Stimulated activated effector memory CD8-positive, alpha-beta T cell treated with anti-CD3 and anti-CD28 coated beads, Interleukin-12 subunit alpha, Interleukin-12 subunit beta, amount 100 ng/mL, for 72 hours (primary cell): Measurements from ENCODE around the gene CTSD.
"Not testable (repeated sequence)": the region's sequence is repeated elsewhere in the genome, so short reads cannot be mapped to it uniquely, and the experiment has no call there.

Source experiments
- ATAC-seq: fragments of 150-1000 bp; cut with Tn5 transposase; 2 replicates; pipeline ENCODE4 v1.10.0; 2021
- DNase-seq, 2 donors: peaks; one replicate each; pipeline ENCODE4 v3.0.0; 2021 to 2022; ENCODE audit warnings: low spot score in 2 of 2
- H3K27ac Mint-ChIP-seq: one replicate; pipeline ENCODE4 v1.8.0; 2022; ENCODE audit warnings: mild to moderate bottlenecking, mixed read lengths
- H3K36me3 Mint-ChIP-seq: one replicate; pipeline ENCODE4 v1.8.0; 2022; ENCODE audit warnings: mild to moderate bottlenecking, mixed read lengths
- H3K4me1 Mint-ChIP-seq: one replicate; pipeline ENCODE4 v1.8.0; 2022; ENCODE audit warnings: mixed read lengths
- H3K4me3 Mint-ChIP-seq: one replicate; pipeline ENCODE4 v1.8.0; 2022; ENCODE audit warnings: mild to moderate bottlenecking, mixed read lengths
- H3K9me3 Mint-ChIP-seq: one replicate; pipeline ENCODE4 v1.8.0; 2022; ENCODE audit warnings: mixed read lengths

Gene CTSD

DNA sequence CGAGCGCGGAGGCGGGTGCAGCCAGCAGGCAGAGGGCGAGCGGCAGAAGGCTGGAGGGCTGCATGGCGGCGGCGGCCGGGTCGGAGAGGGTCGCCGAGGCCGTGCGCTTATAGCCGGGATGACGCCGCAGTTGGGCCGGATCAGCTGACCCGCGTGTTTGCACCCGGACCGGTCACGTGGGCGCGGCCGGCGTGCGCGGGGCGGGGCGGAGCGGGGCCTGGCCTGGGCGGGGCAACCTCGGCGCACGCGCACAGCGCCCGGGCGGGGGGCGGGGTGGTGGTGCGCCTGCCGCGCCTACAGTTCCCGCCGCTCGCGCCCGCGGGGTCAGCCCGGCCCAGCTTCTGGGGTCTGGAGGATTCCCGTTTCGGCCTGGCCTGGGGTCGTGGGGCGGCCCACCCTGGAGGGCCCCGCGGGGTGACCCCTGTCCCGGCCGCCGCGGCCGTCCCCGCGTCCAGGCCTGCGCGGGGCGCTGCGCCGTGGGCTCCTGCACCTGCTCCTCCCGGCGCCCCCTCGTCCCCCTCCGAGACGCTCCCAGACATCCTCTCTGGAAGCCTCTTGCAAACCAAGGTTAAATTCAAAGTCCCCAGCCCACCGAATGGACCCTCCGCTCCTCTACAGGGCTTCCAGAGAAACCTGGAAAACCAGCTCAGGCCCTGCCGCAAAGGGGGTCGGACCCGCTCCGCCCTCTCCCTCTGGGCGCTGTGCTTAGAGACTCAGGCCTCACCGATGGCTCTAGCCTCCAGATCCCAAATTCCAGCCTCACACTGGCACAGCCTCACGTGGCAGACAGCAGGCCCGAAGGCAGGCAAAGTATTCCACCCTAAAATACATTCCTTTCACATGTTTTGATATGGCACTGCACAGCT is at the start of gene CTSD:
Gene CTSD, minus strand, starts transcription at position 132 of the 866 bp plus-strand sequence. Its CDS starts 68 bp downstream, at position 64.
- peak; percentile 96 for DNase-seq
- Mint-ChIP-seq H3K36me3 (peaks cover 10% of the 10 kb centered on the region), H3K27ac (peak within 1 kb of the TSS; percentile 86), H3K9me3 (no peaks in the 10 kb centered on the region), H3K4me3 (peak within 1 kb of the TSS; percentile 89), H3K4me1 (peaks cover 34% of the 10 kb centered on the region)
- ATAC-seq: peak; percentile 82

DNA sequence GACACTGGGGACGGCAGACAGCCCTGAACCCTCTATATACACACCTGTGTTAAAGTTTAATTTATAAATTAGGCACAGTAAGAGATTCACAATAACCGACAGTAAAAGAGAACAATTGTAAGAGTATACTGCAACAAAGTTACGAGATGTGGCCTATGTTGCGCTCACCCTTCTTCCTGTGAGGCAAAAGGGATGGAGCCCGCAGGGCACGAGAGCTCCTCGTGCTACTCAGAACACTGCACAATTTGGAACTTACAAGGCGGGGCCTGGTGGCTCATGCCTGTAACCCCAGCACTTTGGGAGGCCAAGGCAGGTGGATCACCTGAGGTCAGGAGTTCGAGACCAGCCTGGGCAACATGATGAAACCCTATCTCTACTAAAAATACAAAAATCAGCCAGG is 49.6 kb upstream of the CTSD start:
- not testable (repeated sequence) for H3K36me3 Mint-ChIP-seq, H3K4me3 Mint-ChIP-seq, H3K4me1 Mint-ChIP-seq, ATAC-seq, DNase-seq, H3K27ac Mint-ChIP-seq, H3K9me3 Mint-ChIP-seq

DNA sequence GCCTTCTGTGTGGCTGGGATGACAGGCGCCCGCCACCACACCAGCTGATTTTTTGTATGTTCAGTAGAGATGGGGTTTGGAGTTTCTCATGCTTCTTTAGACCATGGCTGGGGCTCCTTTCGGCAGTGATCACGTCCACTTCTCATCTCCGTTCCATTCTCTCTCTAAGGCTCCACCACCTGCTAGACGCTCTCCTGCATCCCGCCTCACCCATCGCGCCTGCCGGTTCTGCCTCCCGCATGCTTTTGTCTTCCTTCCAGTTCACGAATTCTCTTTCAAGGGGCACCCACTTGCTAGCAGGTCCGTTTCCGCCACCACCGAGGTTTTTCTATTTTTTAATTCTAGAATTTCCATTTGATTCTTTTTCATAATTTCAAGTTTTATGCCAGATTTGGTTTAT is 49.1 kb upstream of the CTSD start:
- no peaks in the 10 kb centered on the region for H3K9me3 Mint-ChIP-seq

GRCh38 chr11:1812274-1812673 is 48.5 kb upstream of the CTSD start:
- no peak for DNase-seq
- H3K36me3 Mint-ChIP-seq: no peaks in the 10 kb centered on the region
- ATAC-seq: no peak
- H3K9me3 Mint-ChIP-seq: no peaks in the 10 kb centered on the region
- H3K4me3 Mint-ChIP-seq: no peak overlapping the region
- no peaks in the 10 kb centered on the region for H3K4me1 Mint-ChIP-seq
- H3K27ac Mint-ChIP-seq: no peak overlapping the region

More for the DNA sequence above, 49.1 kb upstream of the CTSD start:
- ATAC-seq (no peak), DNase-seq (no peak)
- H3K27ac Mint-ChIP-seq: no peak overlapping the region
- no peaks in the 10 kb centered on the region for H3K36me3 Mint-ChIP-seq
- no peak overlapping the region for H3K4me3 Mint-ChIP-seq
- no peaks in the 10 kb centered on the region for H3K4me1 Mint-ChIP-seq

DNA sequence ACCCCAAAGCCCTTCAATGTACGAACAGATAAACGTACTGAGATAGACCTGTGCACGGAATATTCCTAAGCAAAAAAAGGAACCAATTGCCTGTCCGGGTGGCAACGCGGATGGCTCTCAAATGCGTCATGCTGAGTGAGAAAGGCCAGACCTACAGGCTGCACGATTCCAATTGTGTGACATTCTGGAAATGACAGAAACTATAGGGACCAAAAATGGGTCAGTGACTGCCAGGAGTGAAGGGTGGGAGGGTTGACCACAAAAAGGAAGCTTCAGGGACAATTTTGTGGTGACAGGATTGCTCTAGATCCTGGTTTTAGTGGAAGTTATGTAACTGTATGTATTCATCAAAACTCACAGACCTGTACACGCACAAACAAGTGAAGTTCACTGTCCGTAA is 47.0 kb upstream of the CTSD start:
- H3K4me3 Mint-ChIP-seq: no peak overlapping the region
- H3K36me3 Mint-ChIP-seq: no peaks in the 10 kb centered on the region
- ATAC-seq (no peak), DNase-seq (no peak)
- H3K9me3 Mint-ChIP-seq: no peaks in the 10 kb centered on the region
- no peak overlapping the region for H3K27ac Mint-ChIP-seq
- no peaks in the 10 kb centered on the region for H3K4me1 Mint-ChIP-seq

GRCh38 chr11:1807264-1807995 is 43.7 kb upstream of the CTSD start:
- H3K27ac Mint-ChIP-seq: no peak overlapping the region
- H3K4me3 Mint-ChIP-seq: no peak overlapping the region
- no peaks in the 10 kb centered on the region for H3K36me3 Mint-ChIP-seq
- no peak for ATAC-seq
- DNase-seq: no peak
- no peaks in the 10 kb centered on the region for H3K4me1 Mint-ChIP-seq
- H3K9me3 Mint-ChIP-seq: no peaks in the 10 kb centered on the region

- Mint-ChIP-seq H3K4me1 (no peaks in the 10 kb centered on the region), H3K9me3 (no peaks in the 10 kb centered on the region)
- no peak for ATAC-seq
Measured at GRCh38 chr11:1805525-1805924, 41.8 kb upstream of the CTSD start.

GRCh38 chr11:1803835-1804519 is 40.2 kb upstream of the CTSD start:
- not testable (repeated sequence) for ATAC-seq, H3K4me1 Mint-ChIP-seq, H3K9me3 Mint-ChIP-seq, DNase-seq, H3K27ac Mint-ChIP-seq, H3K36me3 Mint-ChIP-seq, H3K4me3 Mint-ChIP-seq

More at GRCh38 chr11:1805525-1805924, 41.8 kb upstream of the CTSD start:
- DNase-seq: no peak
- Mint-ChIP-seq H3K36me3 (no peaks in the 10 kb centered on the region), H3K27ac (no peak overlapping the region), H3K4me3 (no peak overlapping the region)

GRCh38 chr11:1803246-1803645 is 39.5 kb upstream of the CTSD start:
- no peak for DNase-seq
- no peak overlapping the region for H3K4me3 Mint-ChIP-seq
- no peaks in the 10 kb centered on the region for H3K9me3 Mint-ChIP-seq
- no peaks in the 10 kb centered on the region for H3K36me3 Mint-ChIP-seq
- H3K27ac Mint-ChIP-seq: no peak overlapping the region
- H3K4me1 Mint-ChIP-seq: no peaks in the 10 kb centered on the region
- no peak for ATAC-seq

DNA sequence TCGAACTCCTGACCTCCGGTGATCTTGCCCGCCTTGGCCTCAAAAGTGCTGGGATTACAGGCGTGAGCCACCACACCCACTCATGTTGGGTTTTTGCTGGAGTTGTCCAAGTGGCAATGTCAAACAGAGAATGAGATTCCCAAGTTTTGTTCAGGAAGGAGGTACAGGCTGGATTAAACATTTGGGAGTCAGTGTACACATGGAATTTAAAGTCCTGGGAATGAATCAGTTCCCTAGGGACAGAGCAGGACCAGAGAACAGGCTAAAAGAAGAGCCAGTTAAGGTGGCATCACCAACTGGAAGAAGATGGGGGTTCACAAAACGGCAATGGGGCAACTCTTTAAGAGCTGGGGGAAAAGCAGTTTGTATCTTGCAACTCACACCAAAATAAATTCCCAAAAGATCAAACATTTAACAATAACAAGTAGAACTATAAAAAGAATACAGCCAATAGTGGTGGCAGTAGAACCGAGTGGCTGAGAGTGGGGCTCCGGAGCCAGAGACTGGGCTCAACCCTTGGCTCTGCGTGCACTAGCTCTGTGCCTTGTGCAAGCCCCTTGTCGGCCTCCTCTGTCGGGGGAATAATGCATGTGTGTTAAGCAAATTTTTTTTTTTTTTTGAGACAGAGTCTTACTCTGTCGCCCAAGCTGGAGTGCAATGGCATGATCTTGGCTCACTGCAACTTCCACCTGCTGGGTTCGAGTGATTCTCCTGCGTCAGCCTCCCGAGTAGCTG is 33.8 kb upstream of the CTSD start:
- no peak overlapping the region for H3K27ac Mint-ChIP-seq
- H3K4me3 Mint-ChIP-seq: no peak overlapping the region
- DNase-seq (no peak), ATAC-seq (no peak)
- peaks cover 9% of the 10 kb centered on the region for H3K4me1 Mint-ChIP-seq
- H3K36me3 Mint-ChIP-seq: peaks cover 2% of the 10 kb centered on the region
- no peaks in the 10 kb centered on the region for H3K9me3 Mint-ChIP-seq

DNA sequence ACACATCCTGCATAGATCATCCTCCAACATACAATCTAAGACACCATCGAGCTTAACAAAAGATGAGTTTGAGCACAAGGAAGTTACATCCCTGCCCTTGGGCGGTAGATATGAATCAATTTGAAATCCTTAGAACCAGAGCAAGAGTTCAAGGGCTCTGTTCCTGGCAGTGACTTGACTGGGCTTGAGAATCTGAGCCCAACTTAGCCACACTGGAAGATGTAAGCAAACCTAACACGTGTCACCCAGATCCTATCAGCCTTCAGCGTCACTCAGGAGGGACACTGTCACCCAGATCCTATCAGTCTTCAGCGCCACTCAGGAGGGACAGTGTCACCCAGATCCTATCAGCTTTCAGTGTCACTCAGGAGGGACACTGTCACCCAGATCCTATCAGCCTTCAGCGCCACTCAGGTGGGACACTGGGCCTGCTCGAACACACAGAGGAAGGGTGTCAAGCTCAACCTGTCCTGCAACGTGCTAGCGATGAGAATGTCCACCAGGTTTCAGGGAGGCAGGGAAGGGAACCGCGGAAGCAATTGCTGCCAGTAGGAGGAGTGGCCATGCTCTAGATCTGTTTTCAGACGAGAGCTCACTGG is 32.8 kb upstream of the CTSD start:
- peaks cover 15% of the 10 kb centered on the region for H3K4me1 Mint-ChIP-seq
- peaks cover 4% of the 10 kb centered on the region for H3K36me3 Mint-ChIP-seq
- ATAC-seq (no peak), DNase-seq (no peak)
- H3K9me3 Mint-ChIP-seq: no peaks in the 10 kb centered on the region
- H3K4me3 Mint-ChIP-seq: no peak overlapping the region
- no peak overlapping the region for H3K27ac Mint-ChIP-seq

DNA sequence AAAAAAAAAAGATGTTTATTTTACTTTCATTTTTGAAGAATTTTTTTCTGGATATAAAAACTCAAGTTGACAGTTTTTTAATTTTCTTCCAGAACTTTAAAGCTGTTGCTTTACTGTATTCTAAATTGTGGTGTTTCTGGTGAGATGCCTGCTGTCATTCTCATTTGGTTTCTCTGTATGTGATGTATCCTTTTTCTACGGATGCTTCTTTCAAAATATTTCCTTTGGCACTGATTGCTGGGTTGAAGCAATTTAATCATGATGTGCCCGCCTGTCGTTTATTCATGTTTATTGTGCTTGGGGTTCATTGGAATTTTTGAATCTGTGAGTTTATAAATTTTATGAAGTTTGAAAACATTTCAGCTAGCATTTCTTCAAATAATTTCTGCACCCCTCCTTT is 29.4 kb upstream of the CTSD start:
- Mint-ChIP-seq H3K27ac (no peak overlapping the region), H3K36me3 (peaks cover 4% of the 10 kb centered on the region), H3K4me3 (peak overlapping the region; percentile 67), H3K4me1 (peaks cover 15% of the 10 kb centered on the region), H3K9me3 (no peaks in the 10 kb centered on the region)
- DNase-seq: no peak
- no peak for ATAC-seq

GRCh38 chr11:1792461-1792860 is 28.7 kb upstream of the CTSD start:
- Mint-ChIP-seq H3K4me3 (peak overlapping the region; percentile 67), H3K4me1 (peaks cover 15% of the 10 kb centered on the region), H3K27ac (peak overlapping the region; percentile 82), H3K36me3 (peaks cover 4% of the 10 kb centered on the region), H3K9me3 (no peaks in the 10 kb centered on the region)
- DNase-seq: no peak
- ATAC-seq: peak; percentile 62

- no peak for DNase-seq
- Mint-ChIP-seq H3K4me1 (peaks cover 15% of the 10 kb centered on the region), H3K4me3 (peak overlapping the region; percentile 67), H3K9me3 (no peaks in the 10 kb centered on the region), H3K27ac (peak overlapping the region; percentile 82), H3K36me3 (peaks cover 4% of the 10 kb centered on the region)
- no peak for ATAC-seq
Measured at GRCh38 chr11:1791912-1792311, 28.2 kb upstream of the CTSD start.
